ENCODE measurements around the gene TRABD2B. TPM values are rescaled to one million over a fixed set of nuclear protein-coding genes. Genes with fewer than 3 reads are reported as not detected.
A peak's percentile ranks its signal among the peaks of the same experiment; 100 is the strongest.

Gene TRABD2B
- total and polyA plus RNA-seq, 2 of the 13 experiments (the other 11 are each of a cell fraction or from before 2014, with no cell fraction given) = 0.04 TPM; not detected in 1

- peak; percentile 61 for TF ChIP-seq KMT2B (CRISPR knock-in tag; IDR thresholded peaks at IDR 0.05)
- TF ChIP-seq ZNF609 (CRISPR knock-in tag; IDR thresholded peaks at IDR 0.05; ENCODE audit: borderline replicate concordance) = peak; percentile 66
- no peak for TF ChIP-seq SIN3A (IDR thresholded peaks at IDR 0.05; ENCODE audit: borderline replicate concordance, low read depth, low read length)
- peak; percentile 80; the same call in 1 of the 2 replicates for TF ChIP-seq ZNF644 (CRISPR knock-in tag; IDR thresholded peaks at IDR 0.05; ENCODE audit: low read depth)
- TF ChIP-seq ZNF337 (CRISPR knock-in tag; IDR thresholded peaks at IDR 0.05; ENCODE audit: borderline replicate concordance, low read depth) = 0 out of 2 replicates have a peak, but pooled peaks have one; percentile 64
- TF ChIP-seq YY1 (IDR thresholded peaks at IDR 0.05; ENCODE audit: insufficient read depth, insufficient replicate concordance, low read depth, low read length) = peak; percentile 69
- no peak for TF ChIP-seq ZNF720 (CRISPR knock-in tag; IDR thresholded peaks at IDR 0.05)
- TF ChIP-seq ZNF615 (CRISPR knock-in tag; IDR thresholded peaks at IDR 0.05; ENCODE audit: borderline replicate concordance) = no peak
- no peak for TF ChIP-seq CENPX (CRISPR knock-in tag; IDR thresholded peaks at IDR 0.05)
- no peak for TF ChIP-seq AGO2 (optimal IDR thresholded peaks at IDR 0.05; ENCODE audit: low read depth, low read length)
- TF ChIP-seq ZFP36L2 (CRISPR knock-in tag; IDR thresholded peaks at IDR 0.05) = no peak
- TF ChIP-seq IKZF5 (CRISPR knock-in tag; IDR thresholded peaks at IDR 0.05) = peak; percentile 91
- TF ChIP-seq ZKSCAN5 (CRISPR knock-in tag; IDR thresholded peaks at IDR 0.05) = peak; percentile 0; the same call in 1 of the 2 replicates
- TF ChIP-seq, protein P1, sequence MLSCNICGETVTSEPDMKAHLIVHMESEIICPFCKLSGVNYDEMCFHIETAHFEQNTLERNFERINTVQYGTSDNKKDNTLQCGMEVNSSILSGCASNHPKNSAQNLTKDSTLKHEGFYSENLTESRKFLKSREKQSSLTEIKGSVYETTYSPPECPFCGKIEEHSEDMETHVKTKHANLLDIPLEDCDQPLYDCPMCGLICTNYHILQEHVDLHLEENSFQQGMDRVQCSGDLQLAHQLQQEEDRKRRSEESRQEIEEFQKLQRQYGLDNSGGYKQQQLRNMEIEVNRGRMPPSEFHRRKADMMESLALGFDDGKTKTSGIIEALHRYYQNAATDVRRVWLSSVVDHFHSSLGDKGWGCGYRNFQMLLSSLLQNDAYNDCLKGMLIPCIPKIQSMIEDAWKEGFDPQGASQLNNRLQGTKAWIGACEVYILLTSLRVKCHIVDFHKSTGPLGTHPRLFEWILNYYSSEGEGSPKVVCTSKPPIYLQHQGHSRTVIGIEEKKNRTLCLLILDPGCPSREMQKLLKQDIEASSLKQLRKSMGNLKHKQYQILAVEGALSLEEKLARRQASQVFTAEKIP (CRISPR knock-in tag; IDR thresholded peaks at IDR 0.05; ENCODE audit: borderline replicate concordance) = no peak
- peak; percentile 76; the same call in 1 of the 2 replicates for TF ChIP-seq HIC2 (CRISPR knock-in tag; IDR thresholded peaks at IDR 0.05; ENCODE audit: low read depth)
These were observed 83.9 kb downstream of the TRABD2B start (continued) for GRCh38 chr1:47913225-47913823.
